H1 (cell line): Measurements from ENCODE around the gene FBXW8. TPM values are rescaled to one million over a fixed set of nuclear protein-coding genes. Genes with fewer than 3 reads are reported as not detected.

ENCODE experiments used
- BCL11A ChIP-seq, 2 experiments: IDR thresholded peaks; one replicate each; pipeline ENCODE4 v1.6.1; 2011; ENCODE audit warnings: low read depth in 2 of 2, low read length in 2 of 2, mild to moderate bottlenecking in 2 of 2
- EGR1 ChIP-seq: IDR thresholded peaks from 2 replicates; pipeline ENCODE4 v1.6.1; 2011; ENCODE audit warnings: low read depth, low read length, borderline replicate concordance
- GABPA ChIP-seq: IDR thresholded peaks from 2 replicates; pipeline ENCODE4 v1.6.1; 2011; ENCODE audit warnings: mild to moderate bottlenecking, low read length, moderate library complexity, borderline replicate concordance; ENCODE audit not compliant: insufficient read depth
- MAX ChIP-seq: IDR thresholded peaks from 2 replicates; pipeline ENCODE4 v1.6.1; 2012; ENCODE audit warnings: inconsistent platforms
- NANOG ChIP-seq: IDR thresholded peaks from 2 replicates; pipeline ENCODE4 v1.6.1; 2011; ENCODE audit warnings: low read length, low read depth, mild to moderate bottlenecking, inconsistent platforms; ENCODE audit not compliant: insufficient read depth, poor library complexity, severe bottlenecking
- POLR2AphosphoS5 ChIP-seq: IDR thresholded peaks from 2 replicates; pipeline ENCODE4 v1.6.1; 2011; ENCODE audit warnings: low read depth, low read length
- RNF2 ChIP-seq: fragments of 200-900, 300-1000 bp; sonication (generic); IDR thresholded peaks from 2 replicates; pipeline ENCODE4 v1.7.1; 2016; ENCODE audit warnings: borderline replicate concordance, low read depth, mild to moderate bottlenecking, antibody characterized with exemption, low read length; ENCODE audit not compliant: poor library complexity, severe bottlenecking; ENCODE audit errors: missing control alignments
- SIX5 ChIP-seq: IDR thresholded peaks from 2 replicates; pipeline ENCODE4 v1.6.1; 2011; ENCODE audit warnings: mild to moderate bottlenecking, low read depth, low read length
- SP1 ChIP-seq: IDR thresholded peaks from 2 replicates; pipeline ENCODE4 v1.6.1; 2011; ENCODE audit warnings: low read depth, low read length
- YY1 ChIP-seq: IDR thresholded peaks from 2 replicates; pipeline ENCODE4 v1.6.1; 2011; ENCODE audit warnings: low read depth, mild to moderate bottlenecking, low read length
- ZNF274 ChIP-seq: IDR thresholded peaks from 2 replicates; pipeline ENCODE4 v1.7.0; 2012; ENCODE audit warnings: low read length, borderline replicate concordance; ENCODE audit errors: extremely low read depth
- polyA plus RNA-seq, 7 experiments: library from polyadenylated mRNA; depleted of rRNA in 3 of 7; stranded (reverse) in 5 of 7; unstranded in 2 of 7; fragments of >200 nt in 5 of 7; fragments of 200-250 nt in 2 of 7; gene quantifications; 1 replicate in 5 of 7; 2 replicates in 1 of 7; 4 replicates in 1 of 7; pipeline versions ENCODE4 v1.2.1 to v1.2.3, GENCODE V29; 2011 to 2013; ENCODE audit warnings: missing spikeins in 2 of 7, mixed read lengths in 2 of 7
- total RNA-seq: library from RNA; stranded (reverse); fragmentation: NEBNext Ultra II Directional; extraction: Animal tissue kit (Norgen Biotek cat#: 25700); gene quantifications from 2 replicates; pipeline ENCODE4 v1.2.1, GENCODE V29; 2021

The FBXW8 gene
- total and polyA plus RNA-seq, 2 of the 8 experiments (the other 6 are each of a cell fraction or from before 2014, with no cell fraction given), result 15.8 to 16.0 TPM

DNA sequence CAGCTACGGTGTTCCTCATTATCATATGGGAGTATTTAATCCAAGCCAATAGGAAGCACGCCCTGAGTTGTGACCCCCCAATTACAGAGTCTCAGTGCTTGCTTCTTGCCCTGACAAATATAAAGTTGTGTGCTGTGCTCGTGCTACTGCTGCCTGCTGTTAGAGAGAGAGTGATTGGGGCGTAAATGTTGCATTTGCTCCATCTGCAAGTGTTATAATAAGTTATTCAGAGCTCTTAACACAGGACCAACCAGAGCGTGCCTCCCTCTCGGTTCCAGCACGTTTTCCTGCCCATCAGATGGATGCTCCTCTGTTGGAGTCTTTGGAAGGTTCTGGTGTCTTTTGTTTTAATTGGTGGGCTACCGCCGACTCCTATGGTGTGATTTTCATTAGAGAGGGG, 107.1 kb downstream of the FBXW8 start (continued):
- TF ChIP-seq EGR1 (no peak), ZNF274 (no peak), SIX5 (no peak), NANOG (no peak), MAX (no peak), POLR2AphosphoS5 (no peak), YY1 (no peak), BCL11A (IDR thresholded peaks at IDR 0.05; ENCODE audit: low read depth in 2 of 2, low read length in 2 of 2) (no peak), GABPA (no peak), SP1 (no peak), RNF2 (no peak)
